Sciatic nerve (tissue), 2 donors: ENCODE results near the gene OTX1. TPM values are rescaled to one million over a fixed set of nuclear protein-coding genes. Genes with fewer than 3 reads are reported as not detected.
A peak's percentile ranks its signal among the peaks of the same experiment; 100 is the strongest.
"Not testable (repeated sequence)": the region's sequence is repeated elsewhere in the genome, so short reads cannot be mapped to it uniquely, and the experiment has no call there.

Experiments
- ATAC-seq: fragments of 200-7000 bp; cut with Tn5 transposase; one replicate; pipeline ENCODE4 v1.9.1; 2020; ENCODE audit warnings: mild to moderate bottlenecking, moderate library complexity
- DNase-seq: peaks from one replicate; pipeline ENCODE4 v3.0.0-alpha.2; 2020; ENCODE audit warnings: low spot score
- intact Hi-C: fragments of 100-400 bp; cut with DNase I; formaldehyde crosslinking; loops from one replicate; pipeline ENCODE4 v1.14.2; 2022
- total RNA-seq: library from RNA; stranded (reverse); fragmentation: NEBNext Ultra II Directional; extraction: Animal tissue kit (Norgen Biotek cat#: 25700); gene quantifications from one replicate; pipeline ENCODE4 v1.2.1, GENCODE V29; 2021
- donor health status: DM: no; HTN: no; CAD: no.
- donor health status: DM: no; HTN: no; CAD: no.

The OTX1 gene
- total RNA-seq: not detected

GRCh38 chr2:63050334-63051041 is at the start of gene OTX1:
OTX1 (plus strand) TSS chr2:63050830; CDS start chr2:63052991, 2,161 bp downstream.
- ATAC-seq: peak; percentile 16
- intact Hi-C loops: no loop called here
- DNase-seq: peak; percentile 63

GRCh38 chr2:63001576-63001975 is 49.1 kb upstream of the OTX1 start:
- DNase-seq (no peak), ATAC-seq (no peak)
- intact Hi-C loops: no loop called here

GRCh38 chr2:63003351-63003750 is 47.3 kb upstream of the OTX1 start:
- no peak for ATAC-seq
- intact Hi-C loops: no loop called here
- DNase-seq: no peak

- DNase-seq (no peak), ATAC-seq (no peak)
- intact Hi-C loops: no loop called here
Measured at GRCh38 chr2:63007813-63008458, 42.7 kb upstream of the OTX1 start.

- ATAC-seq: no peak
- intact Hi-C loops: no loop called here
- no peak for DNase-seq
Measured at GRCh38 chr2:63008838-63009237, 41.8 kb upstream of the OTX1 start.

GRCh38 chr2:63009490-63009889 is 41.1 kb upstream of the OTX1 start:
- DNase-seq (no peak), ATAC-seq (no peak)
- intact Hi-C loops: no loop called here

GRCh38 chr2:63012541-63012940 is 38.1 kb upstream of the OTX1 start:
- intact Hi-C loops: no loop called here
- DNase-seq (no peak), ATAC-seq (no peak)

GRCh38 chr2:63013438-63013837 is 37.2 kb upstream of the OTX1 start:
- ATAC-seq: no peak
- intact Hi-C loops: no loop called here
- DNase-seq: no peak

GRCh38 chr2:63015389-63015788 is 35.2 kb upstream of the OTX1 start:
- ATAC-seq (no peak), DNase-seq (no peak)
- intact Hi-C loops: no loop called here

- DNase-seq: no peak
- intact Hi-C loops: no loop called here
- ATAC-seq: no peak
Measured at GRCh38 chr2:63018439-63018838, 32.2 kb upstream of the OTX1 start.

- ATAC-seq, DNase-seq, intact Hi-C loops: not testable (repeated sequence)
Measured at GRCh38 chr2:63019686-63020085, 30.9 kb upstream of the OTX1 start.

- ATAC-seq (no peak), DNase-seq (no peak)
- intact Hi-C loops: no loop called here
Measured at GRCh38 chr2:63023444-63023843, 27.2 kb upstream of the OTX1 start.

GRCh38 chr2:63027220-63027619 is 23.4 kb upstream of the OTX1 start:
- intact Hi-C loops: no loop called here
- no peak for ATAC-seq
- DNase-seq: no peak

- DNase-seq: no peak
- intact Hi-C loops: no loop called here
- ATAC-seq: no peak
Measured at GRCh38 chr2:63029058-63029457, 21.6 kb upstream of the OTX1 start.

- intact Hi-C loops: no loop called here
- DNase-seq: no peak
Measured at GRCh38 chr2:63034526-63034925, 16.1 kb upstream of the OTX1 start.

GRCh38 chr2:63035169-63035568 is 15.5 kb upstream of the OTX1 start:
- intact Hi-C loops: no loop called here
- DNase-seq (no peak), ATAC-seq (no peak)

More at GRCh38 chr2:63034526-63034925, 16.1 kb upstream of the OTX1 start:
- ATAC-seq: no peak

GRCh38 chr2:63035660-63036059 is 15.0 kb upstream of the OTX1 start:
- no peak for ATAC-seq
- no peak for DNase-seq
- intact Hi-C loops: no loop called here

- ATAC-seq (no peak), DNase-seq (no peak)
- intact Hi-C loops: no loop called here
Measured at GRCh38 chr2:63038034-63038433, 12.6 kb upstream of the OTX1 start.

GRCh38 chr2:63040586-63040985 is 10.0 kb upstream of the OTX1 start:
- intact Hi-C loops: no loop called here
- DNase-seq (no peak), ATAC-seq (no peak)

- ATAC-seq (no peak), DNase-seq (no peak)
- intact Hi-C loops: no loop called here
Measured at GRCh38 chr2:63041592-63041991, 9.0 kb upstream of the OTX1 start.
